Hematopoietic multipotent progenitor cell treated with erythropoietin and hydrocortisone succinate and interleukin-3 and kit ligand, for 17 days (in vitro differentiated cells): ENCODE measurements around the gene GSDME.
"Not testable (repeated sequence)": the region's sequence is repeated elsewhere in the genome, so short reads cannot be mapped to it uniquely, and the experiment has no call there.

Source experiments
- DNase-seq: peaks from one replicate; pipeline ENCODE4 v3.0.0-alpha.2; 2015; ENCODE audit warnings: low spot score

Gene GSDME

GRCh38 chr7:24741679-24742505, 15.4 kb downstream of the GSDME start:
- DNase-seq: no peak

GRCh38 chr7:24740871-24741270, 16.4 kb downstream of the GSDME start:
- DNase-seq: no peak

GRCh38 chr7:24739306-24739705, 18.0 kb downstream of the GSDME start:
- DNase-seq: no peak

GRCh38 chr7:24738577-24738976, 18.7 kb downstream of the GSDME start:
- no peak for DNase-seq

GRCh38 chr7:24737281-24737680, 20.0 kb downstream of the GSDME start:
- DNase-seq: no peak

- DNase-seq: not testable (repeated sequence)
Observed at GRCh38 chr7:24735594-24735993, 21.7 kb downstream of the GSDME start.

- no peak for DNase-seq
Observed at GRCh38 chr7:24734306-24734705, 23.0 kb downstream of the GSDME start.

- DNase-seq: no peak
Observed at GRCh38 chr7:24733414-24734060, 23.7 kb downstream of the GSDME start.

- DNase-seq: no peak
Observed at GRCh38 chr7:24732646-24733413, 24.4 kb downstream of the GSDME start.

- DNase-seq: no peak
Observed at GRCh38 chr7:24731313-24731712, 26.0 kb downstream of the GSDME start.

GRCh38 chr7:24730018-24730369, 27.3 kb downstream of the GSDME start:
- DNase-seq: no peak

GRCh38 chr7:24729365-24730017, 27.8 kb downstream of the GSDME start:
- no peak for DNase-seq

GRCh38 chr7:24728503-24729364, 28.5 kb downstream of the GSDME start:
- no peak for DNase-seq

GRCh38 chr7:24728121-24728500, 29.2 kb downstream of the GSDME start:
- DNase-seq: no peak

- no peak for DNase-seq
Observed at GRCh38 chr7:24727154-24728120, 29.8 kb downstream of the GSDME start.

- DNase-seq: no peak
Observed at GRCh38 chr7:24725554-24726241, 31.6 kb downstream of the GSDME start.

- DNase-seq: no peak
Observed at GRCh38 chr7:24724451-24725190, 32.6 kb downstream of the GSDME start.

GRCh38 chr7:24723178-24723530, 34.1 kb downstream of the GSDME start:
- DNase-seq: no peak
